Adipose tissue (tissue), 3 donors: ENCODE measurements around the gene CBLN3. TPM values are rescaled to one million over a fixed set of nuclear protein-coding genes. Genes with fewer than 3 reads are reported as not detected.

Experiments used
- H3K27ac ChIP-seq: one replicate; pipeline ENCODE4 v1.5.1; 2013; ENCODE audit warnings: low read depth, low read length
- WGBS, 3 donors: extraction: QIAGEN DNeasy Blood & Tissue Kit; methylation state at CpG; one replicate each; pipeline ENCODE4 v1.1.7; 2013; 5-methylcytosine and 5-hydroxymethylcytosine counted together
- polyA plus RNA-seq, 3 donors: library from polyadenylated mRNA; stranded (reverse); fragments of 200-250 nt; gene quantifications; one replicate each; pipeline ENCODE4 v1.2.3, GENCODE V29; 2013
- donor health status: healthy with polysubstance abuse.
- donor health status: Bipolar disorder and iron deficiency.
- donor health status: healthy.

Gene CBLN3
- polyA plus RNA-seq, 3 donors: 0.89 to 4.3 (median 3.0) TPM

- WGBS, 3 donors: 68 to 72% (median 70%) methylated on average over 16 of the region's 16 CpGs
- H3K27ac ChIP-seq: no peak overlapping the region
These were observed 17.8 kb downstream of the CBLN3 start for GRCh38 chr14:24411443-24412389.

- H3K27ac ChIP-seq: no peak overlapping the region
- 94 to 96% (median 95%) methylated on average over 10 of the region's 10 CpGs for WGBS, 3 donors
These were observed 19.5 kb downstream of the CBLN3 start for GRCh38 chr14:24409956-24410355.

GRCh38 chr14:24409192-24409591 is 20.3 kb downstream of the CBLN3 start:
- WGBS, 3 donors: 83 to 93% (median 88%) methylated on average over 6 of the region's 6 CpGs
- H3K27ac ChIP-seq: no peak overlapping the region

- H3K27ac ChIP-seq: no peak overlapping the region
- WGBS, 3 donors: 31 to 75% (median 48%) methylated on average over 3 of the region's 3 CpGs
These were observed 20.7 kb downstream of the CBLN3 start for GRCh38 chr14:24408764-24409163.

GRCh38 chr14:24407608-24408325 is 21.7 kb downstream of the CBLN3 start:
- 90 to 96% (median 94%) methylated on average over 18 of the region's 18 CpGs for WGBS, 3 donors

GRCh38 chr14:24406416-24406815 is 23.1 kb downstream of the CBLN3 start:
- WGBS, 3 donors: 90 to 96% (median 96%) methylated on average over 6 of the region's 6 CpGs
- no peak overlapping the region for H3K27ac ChIP-seq

More at GRCh38 chr14:24407608-24408325, 21.7 kb downstream of the CBLN3 start:
- H3K27ac ChIP-seq: no peak overlapping the region

GRCh38 chr14:24404814-24405213 is 24.7 kb downstream of the CBLN3 start:
- WGBS, 3 donors: 66 to 77% (median 71%) methylated on average over 4 of the region's 4 CpGs
- H3K27ac ChIP-seq: no peak overlapping the region

GRCh38 chr14:24403294-24403998 is 26.0 kb downstream of the CBLN3 start:
- WGBS, 3 donors: 48 to 51% (median 50%) methylated on average over 7 of the region's 7 CpGs

GRCh38 chr14:24401810-24402702 is 27.4 kb downstream of the CBLN3 start:
- WGBS, 3 donors: 55 to 71% (median 58%) methylated on average over 9 of the region's 9 CpGs
- no peak overlapping the region for H3K27ac ChIP-seq

More at GRCh38 chr14:24403294-24403998, 26.0 kb downstream of the CBLN3 start:
- no peak overlapping the region for H3K27ac ChIP-seq

- WGBS, 3 donors: 51 to 55% (median 53%) methylated on average over 4 of the region's 4 CpGs
- no peak overlapping the region for H3K27ac ChIP-seq
These were observed 29.3 kb downstream of the CBLN3 start for GRCh38 chr14:24399999-24400718.

- peak overlapping the region; percentile 24 for H3K27ac ChIP-seq
- WGBS, 3 donors: 8 to 47% (median 9%) methylated on average over 8 of the region's 8 CpGs
These were observed 30.0 kb downstream of the CBLN3 start for GRCh38 chr14:24399447-24399822.

- peak within 1 kb of the TSS; percentile 24 for H3K27ac ChIP-seq
- WGBS, 3 donors: 1 to 5% (median 3%) methylated on average over 28 to 54 of the region's 57 CpGs
These were observed 30.6 kb downstream of the CBLN3 start, which contains the start of gene NYNRIN for GRCh38 chr14:24398653-24399446. Gene NYNRIN, plus strand, starts transcription at chr14:24399003. Its CDS starts 244 bp downstream, at chr14:24399247.

GRCh38 chr14:24398293-24398652 is 31.2 kb downstream of the CBLN3 start:
- no peak overlapping the region for H3K27ac ChIP-seq
- WGBS, 3 donors: 12 to 45% (median 15%) methylated on average over 7 of the region's 7 CpGs

- WGBS, 3 donors: 46 to 68% (median 50%) methylated on average over 6 of the region's 6 CpGs
- H3K27ac ChIP-seq: no peak overlapping the region
These were observed 31.7 kb downstream of the CBLN3 start for GRCh38 chr14:24397639-24398292.

GRCh38 chr14:24395609-24396582 is 33.6 kb downstream of the CBLN3 start:
- H3K27ac ChIP-seq: no peak overlapping the region

More at GRCh38 chr14:24395609-24396582, 33.6 kb downstream of the CBLN3 start:
- WGBS, 3 donors: 41 to 75% (median 45%) methylated on average over 8 of the region's 8 CpGs
